Activated naive CD8-positive, alpha-beta T cell treated with anti-CD3 and anti-CD28 coated beads, Interleukin-2, amount 10 ng/mL, durations not matched to agents 7 days and 5 days (primary cell): ENCODE measurements around the gene SLC4A8. TPM values are rescaled to one million over a fixed set of nuclear protein-coding genes. Genes with fewer than 3 reads are reported as not detected.

Source experiments
- ATAC-seq: fragments of 150-1000 bp; cut with Tn5 transposase; one replicate; pipeline ENCODE4 v1.10.0; 2021; ENCODE audit warnings: low read depth, moderate library complexity
- POLR2A ChIA-PET: fragments of 350-600 bp; sonication (Branson Sonifier 250); formaldehyde crosslinking; loops from one replicate; lab custom pipeline; 2021; ENCODE audit warnings: antibody characterized with exemption; lab: Charles Lee
- DNase-seq: peaks from one replicate; pipeline ENCODE4 v3.0.0; 2021
- H3K27ac Mint-ChIP-seq: one replicate; pipeline ENCODE4 v1.8.0; 2022; ENCODE audit warnings: mild to moderate bottlenecking, mixed read lengths
- H3K27me3 Mint-ChIP-seq: one replicate; pipeline ENCODE4 v1.8.0; 2022; ENCODE audit warnings: mild to moderate bottlenecking, moderate library complexity, mixed read lengths
- H3K36me3 Mint-ChIP-seq: one replicate; pipeline ENCODE4 v1.8.0; 2021; ENCODE audit warnings: mild to moderate bottlenecking, mixed read lengths
- H3K4me1 Mint-ChIP-seq: one replicate; pipeline ENCODE4 v1.8.0; 2021; ENCODE audit warnings: mixed read lengths
- H3K4me3 Mint-ChIP-seq: one replicate; pipeline ENCODE4 v1.8.0; 2022; ENCODE audit warnings: mild to moderate bottlenecking, moderate library complexity, mixed read lengths
- H3K9me3 Mint-ChIP-seq: one replicate; pipeline ENCODE4 v1.8.0; 2021; ENCODE audit warnings: mixed read lengths
- total RNA-seq, 2 experiments: library from RNA; stranded (reverse); gene quantifications; one replicate each; pipeline ENCODE4 v1.2.3, GENCODE V29; 2021

The SLC4A8 gene
- total RNA-seq, 2 experiments from 2014 or later: 6.1 TPM

DNA sequence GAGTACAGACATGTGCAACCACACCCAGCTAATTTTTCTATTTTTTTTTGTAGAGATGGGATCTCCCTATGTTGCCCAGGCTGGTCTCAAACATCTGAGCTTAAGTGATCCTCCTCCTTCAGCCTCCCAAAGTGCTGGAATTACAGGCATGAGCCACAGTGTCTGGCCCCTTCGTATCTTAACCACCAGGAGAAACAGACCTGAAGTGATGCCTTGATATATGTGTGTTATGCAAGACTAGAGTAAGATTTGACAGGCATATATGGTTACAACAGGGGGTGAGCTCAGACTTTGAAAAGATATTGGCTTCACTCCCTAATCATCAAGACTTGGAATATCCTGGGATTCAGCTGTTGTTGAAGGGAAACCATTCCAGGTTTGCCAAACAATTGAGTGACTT is 22.7 kb upstream of the SLC4A8 start:
- Mint-ChIP-seq H3K36me3 (peaks cover 6% of the 10 kb centered on the region), H3K9me3 (no peaks in the 10 kb centered on the region), H3K4me3 (no peak overlapping the region), H3K27me3 (peaks cover 6% of the 10 kb centered on the region), H3K4me1 (peaks cover 2% of the 10 kb centered on the region), H3K27ac (no peak overlapping the region)
- DNase-seq: no peak
- POLR2A ChIA-PET: no interaction called here
- no peak for ATAC-seq

DNA sequence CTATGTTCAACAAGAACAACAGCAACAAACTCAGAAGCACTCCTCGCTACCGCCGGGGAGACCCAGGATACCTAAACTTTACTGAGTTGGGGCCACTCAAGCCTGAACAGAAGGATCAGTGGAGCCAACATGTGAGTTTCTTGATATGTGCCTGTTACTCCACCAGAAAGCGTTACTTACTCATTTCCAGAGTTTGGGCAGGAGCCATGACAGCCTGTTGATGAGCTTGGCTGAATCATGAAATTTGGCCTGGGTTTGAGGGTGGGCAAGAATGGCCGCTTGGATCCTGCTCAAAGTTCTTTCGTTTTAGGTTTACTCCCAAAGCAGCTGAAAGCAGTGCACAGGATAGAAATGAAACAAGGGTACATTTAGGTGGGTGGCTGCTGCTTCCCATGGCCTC is 21.5 kb upstream of the SLC4A8 start:
- peaks cover 3% of the 10 kb centered on the region for H3K36me3 Mint-ChIP-seq
- H3K27me3 Mint-ChIP-seq: peaks cover 6% of the 10 kb centered on the region
- POLR2A ChIA-PET: no interaction called here
- H3K4me3 Mint-ChIP-seq: no peak overlapping the region
- ATAC-seq (no peak), DNase-seq (no peak)
- peaks cover 10% of the 10 kb centered on the region for H3K4me1 Mint-ChIP-seq
- H3K9me3 Mint-ChIP-seq: no peaks in the 10 kb centered on the region
- no peak overlapping the region for H3K27ac Mint-ChIP-seq

DNA sequence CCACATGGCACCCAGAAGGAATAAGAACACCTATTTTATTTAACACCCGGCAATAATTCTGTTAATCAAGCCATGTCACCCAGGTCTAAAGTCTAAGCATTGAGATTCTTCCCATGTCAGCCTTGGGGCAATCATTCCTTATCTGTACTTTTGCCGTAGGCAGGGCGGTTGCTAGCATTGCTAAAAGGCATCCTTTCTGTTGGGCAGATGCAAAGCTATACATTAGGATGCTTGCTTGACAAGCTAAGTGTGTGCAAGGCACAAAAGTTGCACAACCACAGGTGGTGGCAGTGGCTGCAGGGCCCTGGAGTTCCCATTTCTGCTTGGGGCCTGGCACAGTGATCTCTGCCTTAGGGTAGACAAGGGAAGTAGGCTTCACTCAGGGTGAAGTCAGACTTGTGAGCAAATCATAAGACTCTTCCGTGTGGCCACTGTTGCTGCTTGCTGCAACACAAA is 20.9 kb upstream of the SLC4A8 start:
- H3K27ac Mint-ChIP-seq: no peak overlapping the region
- ATAC-seq (no peak), DNase-seq (no peak)
- H3K9me3 Mint-ChIP-seq: no peaks in the 10 kb centered on the region
- H3K4me1 Mint-ChIP-seq: peaks cover 10% of the 10 kb centered on the region
- peaks cover 5% of the 10 kb centered on the region for H3K27me3 Mint-ChIP-seq
- H3K4me3 Mint-ChIP-seq: no peak overlapping the region
- H3K36me3 Mint-ChIP-seq: peaks cover 3% of the 10 kb centered on the region
- POLR2A ChIA-PET: no interaction called here

DNA sequence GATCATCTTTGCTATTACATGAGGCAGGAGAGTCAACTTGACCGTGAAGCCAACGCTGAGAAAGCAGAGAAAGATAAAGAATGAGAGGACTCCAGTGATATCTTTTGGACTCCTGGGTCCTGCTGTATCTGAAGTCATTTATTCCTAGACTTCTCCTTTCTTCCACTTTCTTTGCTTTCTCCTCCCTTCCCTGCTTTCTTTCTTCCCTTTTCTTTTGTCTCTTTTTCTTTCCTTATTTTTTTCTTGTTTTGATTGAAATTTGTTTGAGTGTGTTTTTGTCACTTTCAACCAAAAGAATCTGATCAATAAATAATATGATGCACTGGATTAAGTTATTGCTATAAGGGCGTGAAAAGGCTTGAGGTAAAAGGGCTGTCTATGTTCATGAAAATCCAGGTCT is 20.0 kb upstream of the SLC4A8 start:
- H3K4me1 Mint-ChIP-seq: peaks cover 10% of the 10 kb centered on the region
- no peak overlapping the region for H3K4me3 Mint-ChIP-seq
- H3K36me3 Mint-ChIP-seq: peaks cover 3% of the 10 kb centered on the region
- no peak for DNase-seq
- H3K27me3 Mint-ChIP-seq: no peaks in the 10 kb centered on the region
- no peak for ATAC-seq
- no peak overlapping the region for H3K27ac Mint-ChIP-seq
- no peaks in the 10 kb centered on the region for H3K9me3 Mint-ChIP-seq
- POLR2A ChIA-PET: interaction anchor here (1.1 kb wide), 1 partner anchor 12 kb away, joined by 3 read pairs; no protein-coding TSS in a partner anchor

DNA sequence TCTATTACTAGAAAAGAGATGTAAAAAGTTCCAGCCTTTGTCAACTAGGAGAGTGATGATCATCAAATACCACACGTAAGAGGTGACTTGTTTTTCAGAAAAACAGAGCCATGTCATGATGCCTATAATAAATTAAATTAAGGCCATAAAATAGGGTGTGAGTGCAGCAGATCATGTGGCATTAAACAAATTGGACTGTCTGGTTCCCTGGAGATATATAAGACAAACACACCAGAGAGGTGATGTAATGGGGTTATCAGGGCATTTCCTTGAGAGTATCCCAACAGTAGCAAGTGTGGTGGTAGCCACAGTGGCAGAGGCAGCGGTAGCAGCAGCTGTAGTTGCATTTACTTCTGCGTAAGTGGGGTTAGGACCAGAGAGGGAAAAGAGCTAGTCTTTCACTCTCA is 18.8 kb upstream of the SLC4A8 start:
- ATAC-seq (no peak), DNase-seq (no peak)
- Mint-ChIP-seq H3K27me3 (no peaks in the 10 kb centered on the region), H3K9me3 (no peaks in the 10 kb centered on the region), H3K27ac (no peak overlapping the region), H3K4me3 (no peak overlapping the region), H3K36me3 (peaks cover 3% of the 10 kb centered on the region), H3K4me1 (peaks cover 10% of the 10 kb centered on the region)
- POLR2A ChIA-PET: interaction anchor here (1.1 kb wide), 1 partner anchor 11 kb away, joined by 3 read pairs; no protein-coding TSS in a partner anchor

DNA sequence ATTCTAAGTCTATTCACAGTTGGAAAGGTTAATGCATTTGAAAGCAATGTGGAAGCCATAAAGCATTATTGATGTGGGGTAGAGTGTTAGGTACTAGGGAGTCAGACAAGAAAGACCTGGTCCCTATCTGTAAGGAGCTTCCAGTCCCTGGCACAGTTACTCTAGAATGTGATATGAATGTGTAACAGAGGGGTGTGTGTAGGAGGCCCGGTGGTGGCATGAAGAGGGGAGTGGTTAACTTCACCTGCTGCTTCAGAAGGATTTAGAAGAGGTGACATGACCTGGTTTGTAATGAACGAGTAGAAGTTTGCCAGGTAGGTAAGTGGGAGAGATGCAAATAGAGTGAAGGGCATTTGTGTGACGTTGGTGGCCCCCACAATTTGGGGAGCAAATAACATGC is 18.3 kb upstream of the SLC4A8 start:
- POLR2A ChIA-PET: no interaction called here
- no peaks in the 10 kb centered on the region for H3K27me3 Mint-ChIP-seq
- H3K4me3 Mint-ChIP-seq: no peak overlapping the region
- no peak for ATAC-seq
- peaks cover 3% of the 10 kb centered on the region for H3K36me3 Mint-ChIP-seq
- peaks cover 10% of the 10 kb centered on the region for H3K4me1 Mint-ChIP-seq
- no peak overlapping the region for H3K27ac Mint-ChIP-seq
- H3K9me3 Mint-ChIP-seq: no peaks in the 10 kb centered on the region
- no peak for DNase-seq

DNA sequence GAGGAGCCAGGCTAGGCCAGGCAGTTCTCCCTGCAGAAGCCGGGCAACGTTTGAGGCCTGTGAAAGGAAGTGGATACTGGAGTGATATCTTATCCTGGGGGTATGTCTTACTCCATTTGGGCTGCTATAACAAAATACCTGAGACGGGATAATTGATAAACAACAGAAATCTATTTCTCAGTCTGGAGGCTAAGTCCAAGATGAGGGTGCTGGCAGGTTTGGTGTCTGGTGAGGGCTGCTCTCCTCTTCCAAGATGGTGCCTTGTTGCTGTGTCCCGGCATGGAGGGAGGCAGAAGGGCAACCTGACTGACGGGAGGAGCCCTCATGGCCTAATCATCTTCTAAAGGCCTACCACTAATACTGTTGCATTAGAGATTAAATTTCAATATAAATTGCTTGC is 17.8 kb upstream of the SLC4A8 start:
- Mint-ChIP-seq H3K4me1 (peaks cover 10% of the 10 kb centered on the region), H3K9me3 (no peaks in the 10 kb centered on the region), H3K36me3 (peaks cover 3% of the 10 kb centered on the region), H3K27me3 (no peaks in the 10 kb centered on the region), H3K4me3 (no peak overlapping the region), H3K27ac (no peak overlapping the region)
- ATAC-seq: no peak
- no peak for DNase-seq
- POLR2A ChIA-PET: no interaction called here

DNA sequence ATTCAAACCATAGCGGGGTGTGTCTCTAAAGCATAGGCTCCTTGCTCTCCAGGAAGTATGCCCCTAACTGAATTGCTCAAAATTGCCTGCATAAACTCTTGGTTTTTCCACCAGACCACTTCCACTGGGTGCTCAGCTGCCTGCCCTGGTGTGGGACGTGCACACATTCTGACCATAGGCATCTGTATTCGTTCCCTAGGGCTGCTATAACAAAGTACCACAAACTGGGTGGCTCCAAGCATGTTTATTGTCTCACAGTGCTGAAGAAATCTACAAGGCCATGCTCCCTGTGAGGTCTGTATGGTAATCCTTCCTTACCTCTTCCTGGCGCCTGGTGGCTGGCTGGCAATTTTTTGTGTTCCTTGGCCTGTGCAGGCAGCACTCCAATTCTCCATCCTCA is 17.0 kb upstream of the SLC4A8 start:
- no peaks in the 10 kb centered on the region for H3K27me3 Mint-ChIP-seq
- no peak for ATAC-seq
- H3K27ac Mint-ChIP-seq: peak overlapping the region; percentile 47
- POLR2A ChIA-PET: no interaction called here
- H3K36me3 Mint-ChIP-seq: peaks cover 3% of the 10 kb centered on the region
- no peak for DNase-seq
- no peaks in the 10 kb centered on the region for H3K9me3 Mint-ChIP-seq
- peaks cover 10% of the 10 kb centered on the region for H3K4me1 Mint-ChIP-seq
- H3K4me3 Mint-ChIP-seq: no peak overlapping the region

DNA sequence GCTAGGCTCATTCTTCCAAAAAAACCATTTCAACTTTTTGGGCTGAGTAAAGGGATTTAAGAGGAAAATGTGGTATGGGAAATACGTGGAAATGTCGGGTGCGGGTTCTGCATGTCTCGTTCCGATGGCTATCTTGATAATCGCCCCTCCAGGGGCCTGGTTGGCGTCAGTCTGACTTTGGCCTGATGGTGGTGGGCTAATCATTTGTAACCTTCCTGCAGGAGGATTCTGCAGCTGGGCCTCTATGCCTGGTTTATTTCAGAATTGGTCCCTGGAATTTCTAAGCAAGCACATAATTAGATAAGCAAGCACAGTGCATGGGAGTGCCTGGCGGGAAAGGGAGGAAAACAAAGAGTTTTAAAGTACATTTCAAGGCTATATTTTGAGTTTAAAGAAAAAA is 14.8 kb upstream of the SLC4A8 start:
- Mint-ChIP-seq H3K9me3 (no peaks in the 10 kb centered on the region), H3K4me3 (no peak overlapping the region), H3K4me1 (peaks cover 16% of the 10 kb centered on the region), H3K27me3 (no peaks in the 10 kb centered on the region), H3K36me3 (peaks cover 3% of the 10 kb centered on the region), H3K27ac (no peak overlapping the region)
- POLR2A ChIA-PET: no interaction called here
- ATAC-seq (no peak), DNase-seq (no peak)

DNA sequence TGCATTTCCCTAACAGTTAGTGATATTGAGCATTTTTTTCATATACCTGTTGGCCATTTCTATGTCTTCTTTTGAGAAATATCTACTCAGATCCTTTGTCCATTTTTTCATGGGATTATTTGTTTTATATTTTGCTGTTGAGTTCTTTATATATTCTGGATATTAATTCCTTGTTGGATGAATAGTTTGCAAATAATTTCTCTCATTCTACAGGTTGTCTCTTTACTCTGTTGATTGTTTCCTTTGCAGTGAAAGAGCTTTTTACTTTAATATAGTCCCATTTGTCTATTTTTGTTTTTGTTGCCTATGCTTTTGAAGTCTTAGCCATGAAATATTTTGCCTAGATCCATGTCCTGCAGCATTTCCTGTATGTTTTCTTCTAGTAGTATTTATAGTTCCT is 11.5 kb upstream of the SLC4A8 start:
- ATAC-seq: no peak
- Mint-ChIP-seq H3K27ac (no peak overlapping the region), H3K36me3 (no peaks in the 10 kb centered on the region), H3K4me1 (peaks cover 7% of the 10 kb centered on the region), H3K9me3 (no peaks in the 10 kb centered on the region), H3K4me3 (no peak overlapping the region), H3K27me3 (no peaks in the 10 kb centered on the region)
- no peak for DNase-seq
- POLR2A ChIA-PET: no interaction called here

DNA sequence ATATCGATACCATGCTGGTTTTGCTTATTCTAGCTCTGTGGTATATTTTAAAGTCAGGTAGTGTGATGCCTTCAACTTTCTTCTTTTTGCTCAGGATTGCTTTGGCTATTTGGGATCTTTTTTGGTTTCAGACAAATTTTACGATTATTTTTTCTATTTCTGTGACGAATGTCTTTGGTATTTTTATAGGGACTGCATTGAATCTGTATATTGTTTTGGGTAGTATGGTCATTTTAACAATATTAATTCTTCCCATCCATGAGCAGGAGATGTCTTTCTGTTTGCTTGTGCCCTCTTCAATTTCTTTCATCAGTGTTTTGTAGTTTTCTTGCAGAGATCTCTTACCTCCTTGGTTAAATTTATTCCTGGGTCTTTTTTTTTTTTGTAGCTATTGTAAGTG is 10.8 kb upstream of the SLC4A8 start:
- H3K27ac Mint-ChIP-seq: no peak overlapping the region
- H3K36me3 Mint-ChIP-seq: no peaks in the 10 kb centered on the region
- peaks cover 7% of the 10 kb centered on the region for H3K4me1 Mint-ChIP-seq
- DNase-seq: no peak
- H3K9me3 Mint-ChIP-seq: no peaks in the 10 kb centered on the region
- ATAC-seq: no peak
- POLR2A ChIA-PET: no interaction called here
- no peaks in the 10 kb centered on the region for H3K27me3 Mint-ChIP-seq
- H3K4me3 Mint-ChIP-seq: no peak overlapping the region

DNA sequence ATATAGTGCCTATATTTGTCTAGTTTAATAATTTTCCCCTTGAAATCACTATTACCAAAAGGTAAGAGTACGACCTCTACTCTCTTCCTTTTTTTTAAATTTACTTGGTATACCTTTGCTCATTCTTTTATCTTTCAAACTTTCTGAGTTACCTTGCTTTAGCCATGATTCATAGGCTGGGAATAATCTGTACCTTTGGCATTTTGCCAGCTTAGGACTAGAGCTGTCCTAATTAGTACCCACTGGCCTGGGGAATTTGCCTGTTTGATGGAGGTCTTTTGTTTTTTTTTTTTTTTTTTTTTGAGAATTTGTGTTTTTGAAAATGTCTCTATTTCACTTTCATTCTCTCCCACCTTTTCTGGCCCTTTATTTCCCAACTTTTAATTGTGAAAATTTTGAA is 8.7 kb upstream of the SLC4A8 start:
- ATAC-seq: no peak
- H3K4me3 Mint-ChIP-seq: no peak overlapping the region
- peaks cover 14% of the 10 kb centered on the region for H3K4me1 Mint-ChIP-seq

DNA sequence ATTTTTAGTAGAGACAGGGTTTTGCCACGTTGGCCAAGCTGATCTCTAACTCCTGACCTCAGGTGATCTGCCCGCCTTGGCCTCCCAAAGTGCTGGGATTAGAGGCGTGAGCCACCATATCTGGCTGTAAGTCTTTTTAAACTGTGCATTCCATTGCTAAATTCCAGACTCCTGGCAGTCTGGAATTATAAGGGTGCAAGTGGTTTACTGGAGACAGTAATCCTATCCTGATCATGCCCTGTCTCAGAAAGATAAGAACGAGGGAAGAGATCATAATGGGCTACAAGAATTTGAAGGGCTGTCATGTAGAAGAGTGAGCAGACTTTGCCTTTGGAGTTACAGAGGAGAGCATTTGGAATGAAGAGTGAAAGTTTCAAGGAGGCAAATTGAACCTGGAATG is 6.8 kb upstream of the SLC4A8 start:
- no peak for DNase-seq
- no peak for ATAC-seq
- POLR2A ChIA-PET: no interaction called here
- no peaks in the 10 kb centered on the region for H3K27me3 Mint-ChIP-seq
- no peak overlapping the region for H3K27ac Mint-ChIP-seq
- H3K4me1 Mint-ChIP-seq: peaks cover 12% of the 10 kb centered on the region
- no peaks in the 10 kb centered on the region for H3K9me3 Mint-ChIP-seq
- no peak overlapping the region for H3K4me3 Mint-ChIP-seq
- no peaks in the 10 kb centered on the region for H3K36me3 Mint-ChIP-seq

More for the DNA sequence above, 8.7 kb upstream of the SLC4A8 start:
- no peak for DNase-seq
- H3K9me3 Mint-ChIP-seq: no peaks in the 10 kb centered on the region
- POLR2A ChIA-PET: no interaction called here
- no peak overlapping the region for H3K27ac Mint-ChIP-seq
- H3K27me3 Mint-ChIP-seq: no peaks in the 10 kb centered on the region
- no peaks in the 10 kb centered on the region for H3K36me3 Mint-ChIP-seq

DNA sequence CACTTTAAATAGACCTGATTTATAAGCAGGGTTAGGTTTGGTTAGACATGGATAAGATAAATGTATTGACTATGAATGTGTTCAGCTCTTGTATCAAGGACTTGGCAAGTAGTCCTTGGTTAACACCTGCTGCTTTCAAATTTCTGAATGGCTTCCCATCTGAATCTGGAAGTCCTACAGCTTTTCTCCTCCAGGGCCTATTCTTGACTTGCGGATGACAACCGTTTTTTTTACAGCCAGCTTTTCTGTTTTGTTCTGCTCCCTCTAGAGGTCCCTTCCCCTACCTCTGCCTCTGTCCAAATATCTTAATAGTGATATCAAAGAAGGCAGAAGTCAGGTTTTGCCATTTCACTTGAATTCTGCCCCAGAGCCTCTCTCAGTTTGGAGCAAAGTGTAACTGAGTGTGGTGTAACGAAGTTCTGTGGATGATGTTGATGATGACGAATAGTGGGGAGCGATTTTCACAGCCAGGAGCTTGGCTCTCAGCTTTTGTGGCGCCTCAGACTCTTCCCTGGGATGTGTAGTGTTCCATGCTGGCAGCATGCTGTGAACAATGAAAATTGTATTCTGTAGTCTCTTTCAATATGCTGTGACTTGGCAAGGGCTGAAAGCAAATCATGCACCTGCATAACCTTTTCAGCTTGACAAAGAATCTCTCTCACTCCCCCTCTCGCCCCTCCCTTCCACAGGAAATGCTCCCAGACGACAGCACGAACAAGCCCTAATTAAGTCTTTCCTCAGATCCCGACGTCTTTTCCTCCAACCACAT is 5.0 kb upstream of the SLC4A8 start:
- Mint-ChIP-seq H3K9me3 (no peaks in the 10 kb centered on the region), H3K36me3 (no peaks in the 10 kb centered on the region)
- POLR2A ChIA-PET: no interaction called here

More for the DNA sequence above, 5.0 kb upstream of the SLC4A8 start:
- ATAC-seq: no peak
- no peak for DNase-seq
- Mint-ChIP-seq H3K27me3 (peaks cover 3% of the 10 kb centered on the region), H3K4me3 (no peak overlapping the region), H3K4me1 (peaks cover 16% of the 10 kb centered on the region), H3K27ac (no peak overlapping the region)
